ENCODE measurements around the gene NFAT5. TPM values are rescaled to one million over a fixed set of nuclear protein-coding genes. Genes with fewer than 3 reads are reported as not detected.

NFAT5 gene
- total and polyA plus RNA-seq, 9 of the 15 experiments (the other 6 are each of a cell fraction or from before 2014, with no cell fraction given), result 0.78 to 20.5 (median 12.4) TPM

DNA sequence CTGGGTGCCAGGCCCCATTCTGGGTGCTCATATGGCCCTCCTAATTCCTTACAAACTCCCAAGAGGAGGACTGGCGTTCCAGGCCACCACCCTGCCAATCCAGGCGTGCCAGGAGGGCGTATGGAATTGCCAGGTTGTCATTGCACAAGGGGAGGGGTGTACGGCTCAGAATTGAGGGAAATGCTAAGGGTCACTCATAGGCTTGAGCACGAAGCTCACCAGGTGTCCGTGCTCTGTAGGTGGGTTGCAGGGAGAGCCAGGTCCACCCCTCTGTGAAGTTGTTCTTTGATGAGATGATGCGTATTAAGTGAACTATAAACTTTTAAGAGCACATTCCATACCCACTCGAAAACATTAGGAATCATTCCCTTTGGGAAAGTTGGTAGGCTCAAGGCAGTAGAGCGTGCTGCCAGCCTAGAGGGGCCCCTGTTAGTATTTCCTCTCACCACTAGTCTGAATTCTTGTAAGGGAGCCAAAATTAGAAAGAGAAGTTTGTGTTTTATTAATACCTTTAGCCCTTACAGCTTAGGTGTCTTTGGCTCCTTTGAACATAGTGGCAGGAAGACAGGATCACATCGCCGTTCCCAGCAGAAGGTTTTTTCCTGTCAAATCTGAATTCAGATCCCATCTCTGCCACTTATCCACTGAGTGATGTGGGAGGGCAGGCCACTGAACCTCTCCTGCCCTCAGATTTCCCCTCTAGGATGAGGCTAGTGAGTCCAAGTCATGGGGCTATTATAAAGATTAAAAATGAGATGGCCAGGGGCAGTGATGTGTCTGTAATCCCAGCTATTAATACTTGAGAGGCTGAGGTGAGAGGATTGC, 38.7 kb upstream of the NFAT5 start:
- ChIA-PET CTCF (ENCODE audit: low intra/inter-chr PET ratio) (no interaction called here), POLR2A (no interaction called here)
- no peaks in the 10 kb centered on the region for H3K9me1 ChIP-seq (ENCODE audit: control insufficient read depth, insufficient read depth, low read length)
- H4K20me1 ChIP-seq (replicated peaks; ENCODE audit: control insufficient read depth, insufficient read depth, low read length), result no peaks in the 10 kb centered on the region
- BruUV-seq (replicated peaks), result no TSS peak
- H3K27me3 ChIP-seq (ENCODE audit: control insufficient read depth in 2 of 2, insufficient read depth in 2 of 2, low read length in 2 of 2), result no peaks in the 10 kb centered on the region
- WGBS (ENCODE audit: insufficient coverage, low coverage, missing lambda C conversion rate), result 61% methylated on average over 11 of the region's 11 CpGs
- 0 out of 2 replicates have a peak overlapping the region, but pooled peaks have one; percentile 35 for H2AFZ ChIP-seq (ENCODE audit: low read depth, low read length)
- H3K9ac ChIP-seq (ENCODE audit: insufficient read depth in 1 of 2, low read depth in 2 of 2, low read length in 2 of 2), result no peak overlapping the region
- intact Hi-C loops (cut with micrococcal nuclease), result no loop called here
- H3K27ac ChIP-seq (ENCODE audit: extremely low read depth, low read depth, low read length), result no peak overlapping the region
- DNase-seq (ENCODE audit: extremely low read depth in 1 of 4, low spot score in 3 of 4), result no peak
- in situ Hi-C loops (cut with MboI), result no loop called here
- TF ChIP-seq ZBTB5 (IDR thresholded peaks at IDR 0.05) (no peak), ZNF79 (CRISPR knock-in tag; IDR thresholded peaks at IDR 0.05; ENCODE audit: low read depth) (no peak), USF1 (CRISPR knock-in tag; IDR thresholded peaks at IDR 0.05) (no peak), ZNF23 (CRISPR knock-in tag; IDR thresholded peaks at IDR 0.05) (no peak), GABPB1 (CRISPR knock-in tag; IDR thresholded peaks at IDR 0.05) (no peak), ADNP (tag; IDR thresholded peaks at IDR 0.05) (no peak), ZNF57 (CRISPR knock-in tag; IDR thresholded peaks at IDR 0.05) (no peak), ARNT (IDR thresholded peaks at IDR 0.05) (no peak), KLF13 (tag; IDR thresholded peaks at IDR 0.05; ENCODE audit: borderline replicate concordance, low read depth) (no peak)
- H3K36me3 ChIP-seq (ENCODE audit: control insufficient read depth, insufficient read depth, low read length), result no peaks in the 10 kb centered on the region
- no peak overlapping the region for H3K4me2 ChIP-seq (ENCODE audit: insufficient read depth, low read length)
- no peak for ATAC-seq
- H3K9me3 ChIP-seq (replicated peaks; ENCODE audit: control insufficient read depth, insufficient read depth, low read depth, low read length), result peaks cover 2% of the 10 kb centered on the region; the same call in 1 of the 2 replicates
- no peak for FAIRE-seq
- H3K4me1 ChIP-seq (replicated peaks in 1 of 2; ENCODE audit: control insufficient read depth in 2 of 2, insufficient read depth in 2 of 2, low read length in 2 of 2), result peaks cover 16% of the 10 kb centered on the region in 2 experiments
- no peak overlapping the region for H3K4me3 ChIP-seq
- no peaks in the 10 kb centered on the region for H3K79me2 ChIP-seq (ENCODE audit: control insufficient read depth, insufficient read depth, low read length)

Data from K562 (cell line).